ENCODE results near the gene TMEM33.
A peak's percentile ranks its signal among the peaks of the same experiment; 100 is the strongest.

TMEM33 gene

GRCh38 chr4:41943506-41943905, 8.3 kb downstream of the TMEM33 start:
- DNase-seq: no peak

DNA sequence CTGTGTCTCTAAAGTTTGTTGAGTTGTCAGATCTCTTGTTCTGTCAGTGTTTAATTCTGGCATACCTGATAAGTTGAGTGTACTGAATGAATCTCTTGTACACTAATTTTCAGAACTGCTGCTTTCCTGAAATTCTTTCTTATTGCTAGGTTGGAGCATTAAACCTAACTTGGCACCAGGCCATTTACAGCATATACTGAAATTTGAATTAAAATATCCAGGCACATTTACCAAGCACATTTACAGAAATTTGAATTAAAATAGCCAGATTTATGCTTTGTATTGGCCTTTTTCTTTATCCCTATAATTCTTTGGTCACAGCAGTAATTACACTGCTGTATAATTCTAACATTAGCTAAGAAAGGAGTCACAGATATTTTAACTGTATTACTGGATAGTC, 8.9 kb downstream of the TMEM33 start:
- DNase-seq: no peak

GRCh38 chr4:41949531-41949930, 14.3 kb downstream of the TMEM33 start:
- DNase-seq: no peak

DNA sequence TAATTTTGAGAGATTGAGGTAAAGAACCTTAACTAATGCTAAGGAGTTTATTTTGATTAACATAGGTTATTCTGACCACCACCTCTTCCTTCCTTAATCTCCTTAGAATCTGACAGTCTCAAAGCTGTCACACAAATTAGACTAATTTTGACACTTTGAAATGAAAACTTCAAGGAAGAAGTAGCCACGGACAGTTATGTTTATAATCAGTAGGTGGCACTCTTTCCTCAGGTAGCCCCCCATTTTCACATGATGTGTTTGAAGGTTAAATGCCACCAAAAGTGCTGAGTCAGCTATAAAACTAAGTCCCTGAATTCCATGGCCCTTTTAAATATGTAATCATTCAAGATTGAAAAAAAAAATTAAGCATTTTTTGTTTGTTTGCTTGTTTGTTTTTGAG, 22.4 kb downstream of the TMEM33 start:
- no peak for DNase-seq

GRCh38 chr4:41963105-41963504, 27.9 kb downstream of the TMEM33 start:
- DNase-seq: no peak

GRCh38 chr4:41964401-41964800, 29.2 kb downstream of the TMEM33 start:
- no peak for DNase-seq

DNA sequence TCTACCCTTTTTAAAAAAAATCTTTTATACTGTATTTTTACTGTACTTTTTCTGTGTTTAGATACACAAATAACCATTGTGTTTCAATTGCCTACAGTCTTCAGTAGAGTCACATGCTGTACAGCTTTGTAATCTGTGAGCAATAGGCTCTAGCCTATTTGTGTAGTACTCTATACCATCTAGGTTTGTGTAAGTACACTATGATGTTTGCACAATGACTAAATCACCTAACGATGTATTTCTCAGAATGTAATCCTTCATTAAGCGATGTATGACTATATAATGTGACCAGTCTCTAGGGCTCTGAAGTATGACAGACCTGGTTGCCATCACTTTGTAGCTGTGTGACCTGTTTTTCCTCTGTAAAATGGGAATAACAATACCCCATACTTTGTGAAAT, 32.2 kb downstream of the TMEM33 start:
- no peak for DNase-seq

DNA sequence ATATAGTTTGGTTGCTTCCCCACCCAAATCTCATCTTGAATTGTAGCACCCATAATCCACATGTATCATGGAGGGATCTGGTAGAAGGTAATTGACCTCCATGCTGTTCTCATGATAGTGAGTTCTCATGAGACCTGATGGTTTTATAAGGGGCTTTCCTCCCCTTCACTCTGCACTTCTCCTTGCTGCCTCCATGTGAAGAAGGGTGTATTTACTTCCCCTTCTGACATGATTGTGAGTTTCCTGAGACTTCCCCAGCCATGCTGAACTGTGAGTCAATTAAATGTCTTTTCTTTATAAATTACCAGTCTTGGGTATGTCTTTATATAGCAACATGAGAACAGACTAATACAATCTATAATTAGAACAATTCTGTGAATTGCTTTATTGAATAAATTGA, 34.4 kb downstream of the TMEM33 start:
- no peak for DNase-seq

DNA sequence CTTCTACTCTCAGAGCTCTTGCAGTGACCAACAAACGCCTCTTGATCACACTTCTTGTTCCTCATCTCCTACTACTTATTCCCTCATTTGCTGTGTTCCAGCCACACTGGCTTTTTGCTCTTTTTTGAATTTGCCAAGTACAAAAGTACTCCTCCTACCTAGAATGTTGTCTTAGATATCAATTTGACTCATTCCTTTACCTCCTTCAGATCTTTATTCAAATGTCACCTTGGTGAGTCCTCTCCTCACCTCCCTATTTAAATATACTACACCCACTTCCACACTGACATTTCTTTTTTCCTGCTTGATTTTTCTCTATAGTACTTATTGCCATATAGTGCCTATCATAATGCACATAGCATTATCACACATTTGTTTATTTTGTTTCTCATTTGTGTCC, 40.1 kb downstream of the TMEM33 start:
- no peak for DNase-seq

- DNase-seq: no peak
Measured at GRCh38 chr4:41976775-41977516, 41.7 kb downstream of the TMEM33 start.

DNA sequence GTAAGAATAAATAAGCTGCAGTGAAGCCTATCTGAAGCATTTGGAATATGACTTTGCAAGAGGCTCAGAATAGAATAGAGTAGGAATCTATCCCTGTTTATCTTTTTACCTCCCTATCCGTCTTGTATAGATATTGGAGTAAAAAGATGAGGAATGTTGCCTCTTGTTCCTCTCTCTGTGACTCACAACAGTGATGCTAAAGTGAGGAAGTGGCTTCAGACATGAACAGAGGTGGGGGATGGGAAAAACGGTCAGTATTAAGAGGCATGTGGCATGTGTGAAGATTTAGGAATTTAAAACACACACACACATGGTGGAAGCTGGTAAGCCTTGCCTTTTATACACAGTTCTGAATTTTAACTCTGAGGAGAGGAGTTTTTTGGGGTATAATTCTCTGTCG, 42.5 kb downstream of the TMEM33 start:
- no peak for DNase-seq

- DNase-seq: no peak
Measured at GRCh38 chr4:41981456-41981855, 46.2 kb downstream of the TMEM33 start, which contains the start of gene DCAF4L1. TSS of gene DCAF4L1 (plus strand) at chr4:41981756. CDS start at chr4:41981793, 37 bp downstream.

DNA sequence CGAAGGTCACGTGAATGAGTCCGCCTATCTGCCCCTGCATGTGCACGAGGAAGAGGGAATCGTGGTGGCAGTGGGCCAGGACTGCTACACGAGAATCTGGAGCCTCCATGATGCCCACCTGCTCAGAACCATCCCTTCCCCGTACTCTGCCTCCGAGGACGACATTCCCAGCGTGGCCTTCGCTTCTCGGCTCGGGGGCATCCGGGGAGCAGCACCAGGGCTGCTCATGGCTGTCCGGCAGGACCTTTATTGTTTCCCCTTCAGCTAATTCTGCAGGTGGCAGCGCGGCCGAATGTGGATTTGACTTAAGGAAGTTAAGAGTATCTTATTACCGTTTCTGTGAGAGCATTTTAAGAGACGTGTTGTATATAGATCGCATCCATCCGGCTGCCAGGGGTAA, 47.5 kb downstream of the TMEM33 start:
- no peak for DNase-seq

- DNase-seq: no peak
Measured at GRCh38 chr4:41985151-41985550, 49.9 kb downstream of the TMEM33 start.

DNA sequence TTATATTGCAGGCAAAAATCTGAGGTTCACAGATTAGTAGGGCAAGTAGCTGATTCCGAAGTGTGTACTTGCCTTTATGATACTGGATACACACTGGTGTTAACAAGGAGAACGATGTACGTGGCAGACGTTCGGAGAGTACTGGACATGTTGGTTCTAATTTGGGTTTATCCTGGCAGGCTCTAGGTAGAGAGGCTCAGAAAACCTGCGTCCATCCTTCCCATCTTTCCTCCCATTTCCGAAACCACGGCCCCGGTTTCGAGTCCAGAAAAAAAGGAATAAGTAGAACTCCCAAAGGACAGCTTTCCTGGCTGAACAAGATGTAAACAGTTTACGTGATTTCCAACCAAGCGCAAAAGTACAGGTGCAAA, 54.8 kb downstream of the TMEM33 start:
- DNase-seq: no peak

DNA sequence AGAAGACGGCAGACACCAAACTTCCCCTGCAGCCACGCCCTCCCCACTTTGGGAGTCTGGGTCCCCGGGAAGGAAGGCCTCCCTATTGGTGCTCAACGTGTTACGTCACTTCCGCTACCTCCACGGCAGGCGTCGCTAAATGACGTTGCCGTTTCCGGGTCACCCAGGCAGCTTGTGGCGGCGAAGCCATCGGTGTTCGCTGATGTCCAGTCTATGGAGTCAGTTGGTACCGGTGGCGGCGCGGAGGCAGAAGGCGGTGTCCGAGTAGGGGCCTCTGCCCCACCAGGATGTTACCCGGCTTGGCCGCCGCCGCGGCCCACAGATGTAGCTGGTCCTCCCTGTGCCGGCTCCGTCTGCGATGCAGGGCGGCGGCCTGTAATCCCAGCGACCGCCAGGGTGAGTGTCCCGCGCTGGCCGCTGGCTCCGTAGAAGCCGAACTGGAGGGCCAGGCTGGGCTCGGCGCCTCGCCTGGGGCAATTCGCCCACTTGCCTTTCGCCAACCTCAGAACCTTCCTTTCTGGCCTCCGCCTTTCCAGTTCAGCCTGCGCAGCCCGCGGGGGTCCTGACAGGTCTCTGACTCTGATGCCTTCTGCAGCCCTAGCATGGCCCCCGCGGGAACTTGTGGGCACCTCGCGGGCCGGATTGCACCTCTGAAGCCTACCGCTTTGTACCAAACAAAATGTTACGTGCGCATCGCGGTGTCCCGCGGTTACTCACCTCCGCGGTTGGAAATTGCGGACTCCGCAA, 55.3 kb downstream of the TMEM33 start, which contains the start of gene SLC30A9:
Gene SLC30A9, plus strand, starts transcription at position 166 of the 747 bp plus-strand sequence. Its CDS starts 122 bp downstream, at position 288.
- peak; percentile 76 for DNase-seq

DNA sequence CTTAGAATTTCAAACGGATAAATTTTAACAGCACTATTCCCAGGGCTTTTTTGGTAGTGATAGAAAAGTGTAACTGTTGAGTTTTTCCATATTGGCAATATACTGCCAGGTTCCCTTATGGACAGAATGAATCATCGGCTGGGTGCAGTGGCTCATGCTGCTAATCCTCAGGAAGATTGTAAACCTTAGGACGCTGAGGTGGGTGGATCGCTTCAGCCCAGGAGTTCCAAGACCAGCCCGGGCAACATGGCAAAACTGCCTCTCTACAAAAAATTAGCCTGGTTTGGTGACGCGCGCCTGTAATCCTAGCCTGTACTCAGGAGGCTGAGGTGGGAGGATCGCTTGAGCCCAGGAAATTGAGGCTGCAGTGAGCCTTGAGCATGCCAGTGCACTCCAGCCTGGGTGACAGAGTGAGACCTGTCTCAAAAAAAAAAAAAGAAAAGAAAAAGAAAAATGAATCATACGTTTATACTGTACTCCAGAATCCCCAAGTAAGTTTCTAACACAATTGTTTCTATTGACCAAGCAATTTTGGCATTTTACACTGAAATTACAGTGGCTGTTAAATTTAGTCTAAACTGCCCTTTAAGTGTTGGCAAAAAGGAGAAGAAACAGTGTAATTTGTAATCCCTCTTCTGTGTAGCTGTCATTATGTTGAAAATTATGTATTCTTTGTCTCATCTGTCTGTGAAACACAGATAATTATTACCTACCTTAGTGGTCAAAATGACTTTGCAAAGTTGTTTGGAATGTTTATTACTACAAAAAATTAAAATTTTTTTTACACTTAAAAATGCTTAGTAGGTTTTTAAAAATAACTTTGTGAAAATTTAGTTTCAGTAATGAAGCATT, 56.9 kb downstream of the TMEM33 start:
- DNase-seq: no peak

GRCh38 chr4:41992967-41993857, 58.0 kb downstream of the TMEM33 start:
- no peak for DNase-seq

- DNase-seq: no peak
Measured at GRCh38 chr4:41994461-41994985, 59.3 kb downstream of the TMEM33 start.

GRCh38 chr4:41998019-41998418, 62.8 kb downstream of the TMEM33 start:
- no peak for DNase-seq

- DNase-seq: no peak
Measured at GRCh38 chr4:41999321-41999720, 64.1 kb downstream of the TMEM33 start.
